SK-N-DZ (cell line): ENCODE measurements around the gene MYORG.
"Not testable (repeated sequence)": the region's sequence is repeated elsewhere in the genome, so short reads cannot be mapped to it uniquely, and the experiment has no call there.

Experiments used
- DNase-seq: peaks from one replicate; pipeline ENCODE4 v3.0.0-alpha.2; 2015; ENCODE audit warnings: low spot score

The MYORG gene

GRCh38 chr9:34369636-34370035 lies 7.1 kb downstream of the MYORG start:
- DNase-seq: no peak

- DNase-seq: not testable (repeated sequence)
Measured at GRCh38 chr9:34368796-34369195, 7.9 kb downstream of the MYORG start.

- DNase-seq: not testable (repeated sequence)
Measured at GRCh38 chr9:34367751-34368410, 8.8 kb downstream of the MYORG start.

- DNase-seq: no peak
Measured at GRCh38 chr9:34366365-34366764, 10.3 kb downstream of the MYORG start.

GRCh38 chr9:34365282-34365681 lies 11.4 kb downstream of the MYORG start:
- no peak for DNase-seq

- DNase-seq: no peak
Measured at GRCh38 chr9:34363619-34364351, 12.9 kb downstream of the MYORG start.

GRCh38 chr9:34362614-34363214 lies 14.0 kb downstream of the MYORG start:
- DNase-seq: no peak

- not testable (repeated sequence) for DNase-seq
Measured at GRCh38 chr9:34352957-34353356, 23.7 kb downstream of the MYORG start.

GRCh38 chr9:34352122-34352652 lies 24.5 kb downstream of the MYORG start:
- DNase-seq: not testable (repeated sequence)

GRCh38 chr9:34349324-34349723 lies 27.4 kb downstream of the MYORG start:
- DNase-seq: no peak

- no peak for DNase-seq
Measured at GRCh38 chr9:34347800-34348158, 28.9 kb downstream of the MYORG start.

- DNase-seq: no peak
Measured at GRCh38 chr9:34346873-34347799, 29.6 kb downstream of the MYORG start.

- DNase-seq: no peak
Measured at GRCh38 chr9:34343605-34344004, 33.1 kb downstream of the MYORG start.

GRCh38 chr9:34343090-34343489 lies 33.6 kb downstream of the MYORG start:
- DNase-seq: no peak

GRCh38 chr9:34341659-34342295 lies 34.9 kb downstream of the MYORG start:
- DNase-seq: no peak

- DNase-seq: no peak
Measured at GRCh38 chr9:34338665-34339385, 37.9 kb downstream of the MYORG start.

GRCh38 chr9:34338079-34338478 lies 38.6 kb downstream of the MYORG start:
- DNase-seq: not testable (repeated sequence)

GRCh38 chr9:34337403-34337802 lies 39.3 kb downstream of the MYORG start:
- no peak for DNase-seq

GRCh38 chr9:34335376-34335775 lies 41.3 kb downstream of the MYORG start:
- DNase-seq: no peak

- no peak for DNase-seq
Measured at GRCh38 chr9:34334916-34335315, 41.8 kb downstream of the MYORG start.
